ENCODE data around the gene DNAH2.

The DNAH2 gene, protein sequence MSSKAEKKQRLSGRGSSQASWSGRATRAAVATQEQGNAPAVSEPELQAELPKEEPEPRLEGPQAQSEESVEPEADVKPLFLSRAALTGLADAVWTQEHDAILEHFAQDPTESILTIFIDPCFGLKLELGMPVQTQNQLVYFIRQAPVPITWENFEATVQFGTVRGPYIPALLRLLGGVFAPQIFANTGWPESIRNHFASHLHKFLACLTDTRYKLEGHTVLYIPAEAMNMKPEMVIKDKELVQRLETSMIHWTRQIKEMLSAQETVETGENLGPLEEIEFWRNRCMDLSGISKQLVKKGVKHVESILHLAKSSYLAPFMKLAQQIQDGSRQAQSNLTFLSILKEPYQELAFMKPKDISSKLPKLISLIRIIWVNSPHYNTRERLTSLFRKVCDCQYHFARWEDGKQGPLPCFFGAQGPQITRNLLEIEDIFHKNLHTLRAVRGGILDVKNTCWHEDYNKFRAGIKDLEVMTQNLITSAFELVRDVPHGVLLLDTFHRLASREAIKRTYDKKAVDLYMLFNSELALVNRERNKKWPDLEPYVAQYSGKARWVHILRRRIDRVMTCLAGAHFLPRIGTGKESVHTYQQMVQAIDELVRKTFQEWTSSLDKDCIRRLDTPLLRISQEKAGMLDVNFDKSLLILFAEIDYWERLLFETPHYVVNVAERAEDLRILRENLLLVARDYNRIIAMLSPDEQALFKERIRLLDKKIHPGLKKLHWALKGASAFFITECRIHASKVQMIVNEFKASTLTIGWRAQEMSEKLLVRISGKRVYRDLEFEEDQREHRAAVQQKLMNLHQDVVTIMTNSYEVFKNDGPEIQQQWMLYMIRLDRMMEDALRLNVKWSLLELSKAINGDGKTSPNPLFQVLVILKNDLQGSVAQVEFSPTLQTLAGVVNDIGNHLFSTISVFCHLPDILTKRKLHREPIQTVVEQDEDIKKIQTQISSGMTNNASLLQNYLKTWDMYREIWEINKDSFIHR (N-terminal part only)

DNA sequence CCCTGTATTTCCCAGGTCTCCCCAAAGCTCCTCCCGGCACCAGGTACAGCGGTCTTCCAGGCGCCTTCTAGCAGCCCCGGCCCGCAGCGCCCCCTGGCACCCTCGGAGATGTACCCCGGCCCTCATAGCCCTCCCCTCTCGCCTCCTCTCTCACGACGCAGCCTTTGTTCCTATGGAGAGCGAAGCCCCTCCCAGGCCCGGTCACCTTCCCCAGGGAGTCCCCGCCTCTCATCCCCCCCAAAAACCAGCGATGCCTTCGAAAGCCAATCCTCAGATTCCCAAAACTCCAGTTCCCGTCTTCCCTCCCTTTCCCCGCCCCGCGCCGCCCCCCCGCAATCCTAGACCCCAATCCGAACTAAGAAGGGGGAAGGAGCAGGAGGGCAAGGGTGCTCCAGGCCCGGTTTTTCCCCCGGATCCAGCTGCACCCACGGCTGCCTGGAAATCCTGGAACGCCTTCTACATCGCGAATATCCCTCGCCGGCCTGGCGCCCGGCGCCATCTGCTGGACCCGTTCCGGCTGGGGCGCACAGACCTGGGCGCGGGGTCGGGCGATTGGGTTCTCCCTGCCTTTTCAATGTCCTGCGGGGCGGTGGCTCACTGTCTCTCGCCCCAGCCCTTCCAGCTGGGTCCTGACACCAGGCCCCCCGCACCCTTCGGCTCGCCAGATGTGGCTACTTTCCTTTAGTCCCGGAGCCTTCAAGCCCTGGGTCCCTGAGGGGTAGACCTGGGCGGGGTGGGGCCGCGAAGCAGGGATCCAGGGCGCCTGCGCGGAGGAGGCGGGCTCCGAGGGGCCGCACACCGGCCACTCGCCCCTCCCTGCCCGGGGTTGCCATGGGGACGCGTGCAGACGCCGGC is at the start of gene DNAH2:
Gene DNAH2, plus strand, starts transcription at position 844 of the 855 bp plus-strand sequence. CDS start 1,991 bp downstream, outside the sequence.
- H3K27me3 Mint-ChIP-seq = peaks cover 100% of the 10 kb centered on the region
- H3K4me3 Mint-ChIP-seq = peak within 1 kb of the TSS; percentile 53
- ATAC-seq (replicated peaks; ENCODE audit: extremely low read depth, poor library complexity, severe bottlenecking) (peak; percentile 34), DNase-seq (ENCODE audit: low spot score in 2 of 2) (no peak)
- H3K36me3 Mint-ChIP-seq (ENCODE audit: insufficient read depth) = no peaks in the 10 kb centered on the region
- H3K27ac Mint-ChIP-seq (ENCODE audit: low read depth) = no peak within 1 kb of the TSS
- H3K9me3 Mint-ChIP-seq = no peaks in the 10 kb centered on the region
- peaks cover 20% of the 10 kb centered on the region for H3K4me1 Mint-ChIP-seq

DNA sequence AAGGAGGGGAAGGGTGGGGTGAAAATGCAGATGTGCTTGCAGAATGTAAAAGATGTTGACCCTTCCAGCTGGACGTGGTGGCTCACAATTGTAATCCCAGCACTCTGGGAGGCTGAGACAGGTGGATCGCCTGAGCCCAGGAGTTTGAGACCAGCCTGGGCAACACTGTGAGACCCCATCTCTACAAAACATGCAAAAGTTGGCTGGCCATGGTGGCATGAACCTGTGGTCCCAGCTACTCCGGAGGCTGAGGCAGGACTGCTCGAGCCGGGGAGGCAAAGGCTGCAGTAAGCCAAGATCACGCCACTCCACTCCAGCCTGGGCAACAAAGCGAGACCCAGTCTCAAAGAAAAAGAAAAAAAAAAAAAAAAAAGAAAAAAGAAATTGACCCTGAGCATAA is 49.1 kb upstream of the DNAH2 start:
- no peak overlapping the region for H3K27ac Mint-ChIP-seq (ENCODE audit: low read depth)
- no peaks in the 10 kb centered on the region for H3K4me1 Mint-ChIP-seq
- ATAC-seq (replicated peaks; ENCODE audit: extremely low read depth, poor library complexity, severe bottlenecking) (no peak), DNase-seq (ENCODE audit: low spot score in 2 of 2) (no peak)
- H3K36me3 Mint-ChIP-seq (ENCODE audit: insufficient read depth) = peaks cover 49% of the 10 kb centered on the region
- H3K4me3 Mint-ChIP-seq = no peak overlapping the region
- no peaks in the 10 kb centered on the region for H3K27me3 Mint-ChIP-seq
- H3K9me3 Mint-ChIP-seq = peaks cover 2% of the 10 kb centered on the region

DNA sequence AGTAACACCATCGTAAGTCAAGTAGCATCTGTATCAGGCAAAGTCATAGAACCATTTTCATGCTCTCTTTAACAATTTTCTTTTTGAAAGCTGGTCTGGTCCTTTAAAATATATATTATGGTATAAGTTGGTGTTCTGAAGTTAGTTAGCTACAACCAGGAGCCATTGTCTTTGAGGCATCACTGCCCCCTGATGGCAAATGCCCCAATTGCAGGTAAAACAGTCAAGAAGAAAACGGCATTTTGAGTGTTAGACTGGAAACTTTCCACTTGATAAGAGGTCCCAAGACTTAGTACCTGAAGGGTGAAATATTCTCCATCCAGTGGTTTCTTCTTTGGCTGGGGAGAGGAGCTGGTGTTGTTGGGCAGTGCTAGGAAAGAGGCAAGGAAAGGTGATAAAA is 44.3 kb upstream of the DNAH2 start:
- DNase-seq (ENCODE audit: low spot score in 2 of 2) = no peak
- Mint-ChIP-seq H3K36me3 (ENCODE audit: insufficient read depth) (peaks cover 49% of the 10 kb centered on the region), H3K27me3 (no peaks in the 10 kb centered on the region), H3K27ac (ENCODE audit: low read depth) (no peak overlapping the region), H3K4me3 (no peak overlapping the region), H3K9me3 (peaks cover 8% of the 10 kb centered on the region), H3K4me1 (peaks cover 8% of the 10 kb centered on the region)
- no peak for ATAC-seq (replicated peaks; ENCODE audit: extremely low read depth, poor library complexity, severe bottlenecking)

DNA sequence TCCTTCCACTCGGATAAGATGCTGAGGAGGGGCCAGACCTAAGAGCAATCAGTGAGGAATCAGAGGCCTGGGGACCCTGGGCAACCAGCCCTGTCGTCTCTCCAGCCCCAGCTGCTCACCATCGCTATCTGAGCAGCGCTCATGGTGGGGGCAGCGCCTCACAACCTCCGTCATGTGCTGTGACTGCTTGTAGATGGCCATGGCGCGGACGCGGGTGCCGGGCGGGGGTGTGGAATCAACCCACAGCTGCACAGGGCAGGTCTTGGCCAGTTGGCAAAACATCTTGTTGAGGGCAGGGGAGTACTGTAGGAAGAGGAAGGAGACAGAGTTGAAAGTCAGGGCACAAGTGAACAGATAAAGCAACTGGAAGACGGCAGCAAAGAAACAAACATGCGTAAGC is 42.6 kb upstream of the DNAH2 start:
- Mint-ChIP-seq H3K36me3 (ENCODE audit: insufficient read depth) (peaks cover 47% of the 10 kb centered on the region), H3K27ac (ENCODE audit: low read depth) (no peak overlapping the region), H3K27me3 (no peaks in the 10 kb centered on the region), H3K4me1 (peaks cover 8% of the 10 kb centered on the region), H3K9me3 (peaks cover 8% of the 10 kb centered on the region), H3K4me3 (no peak overlapping the region)
- DNase-seq (ENCODE audit: low spot score in 2 of 2) (no peak), ATAC-seq (replicated peaks; ENCODE audit: extremely low read depth, poor library complexity, severe bottlenecking) (no peak)

DNA sequence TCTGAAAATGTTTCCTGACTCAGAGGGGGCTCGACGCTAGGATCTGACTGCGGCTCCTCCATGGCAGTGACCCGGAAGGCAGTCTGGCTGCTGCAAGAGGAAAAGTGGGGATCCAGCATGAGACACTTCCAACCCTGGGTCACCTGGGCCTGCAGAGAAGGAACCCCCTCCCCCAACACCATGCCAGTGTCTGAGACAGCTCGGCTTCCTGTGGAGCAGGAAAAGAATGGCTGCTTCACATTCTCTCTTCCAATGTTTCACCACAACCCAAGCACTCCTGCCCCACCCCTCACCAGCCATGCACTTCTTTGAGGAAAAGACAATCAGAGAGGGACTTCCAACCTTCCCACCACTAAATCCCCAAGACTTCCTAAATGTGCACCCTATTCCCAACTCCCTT is 41.0 kb upstream of the DNAH2 start:
- Mint-ChIP-seq H3K36me3 (ENCODE audit: insufficient read depth) (peaks cover 40% of the 10 kb centered on the region), H3K4me3 (no peak overlapping the region), H3K27me3 (no peaks in the 10 kb centered on the region), H3K4me1 (peaks cover 8% of the 10 kb centered on the region), H3K9me3 (peaks cover 8% of the 10 kb centered on the region), H3K27ac (ENCODE audit: low read depth) (no peak overlapping the region)
- no peak for ATAC-seq (replicated peaks; ENCODE audit: extremely low read depth, poor library complexity, severe bottlenecking)
- no peak for DNase-seq (ENCODE audit: low spot score in 2 of 2)

DNA sequence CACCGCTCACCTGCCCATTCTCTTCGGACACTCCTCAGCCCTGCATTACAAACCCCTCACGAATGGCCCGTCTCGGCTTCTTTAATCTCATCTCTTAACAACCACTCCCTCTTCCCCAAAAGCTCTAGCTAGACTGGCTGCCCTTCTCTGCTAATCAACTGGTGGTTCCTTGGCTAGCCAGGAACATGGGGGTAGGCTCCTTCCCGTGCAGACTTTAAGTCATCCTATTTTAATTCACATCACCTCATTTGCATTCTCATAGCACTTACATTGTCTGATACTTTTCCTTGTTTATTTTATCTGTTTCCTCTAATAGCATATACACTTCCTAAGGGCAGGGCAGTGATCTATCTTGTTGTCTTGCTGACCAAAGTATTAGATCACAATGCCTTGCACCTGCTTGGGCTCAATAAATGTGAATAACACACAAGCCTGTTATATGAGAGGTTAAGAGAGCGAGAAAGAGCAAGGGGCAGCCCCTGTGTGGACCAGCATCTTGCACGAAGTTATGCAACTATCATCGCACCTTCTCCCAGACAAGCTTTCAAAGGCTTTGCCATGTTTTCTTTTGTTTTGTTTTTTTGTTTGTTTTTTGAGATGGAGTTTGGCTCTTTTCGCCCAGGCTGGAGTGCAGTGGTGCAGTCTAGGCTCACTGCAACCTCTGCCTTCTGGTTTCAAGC is 40.0 kb upstream of the DNAH2 start:
- ATAC-seq (replicated peaks; ENCODE audit: extremely low read depth, poor library complexity, severe bottlenecking) = no peak

DNA sequence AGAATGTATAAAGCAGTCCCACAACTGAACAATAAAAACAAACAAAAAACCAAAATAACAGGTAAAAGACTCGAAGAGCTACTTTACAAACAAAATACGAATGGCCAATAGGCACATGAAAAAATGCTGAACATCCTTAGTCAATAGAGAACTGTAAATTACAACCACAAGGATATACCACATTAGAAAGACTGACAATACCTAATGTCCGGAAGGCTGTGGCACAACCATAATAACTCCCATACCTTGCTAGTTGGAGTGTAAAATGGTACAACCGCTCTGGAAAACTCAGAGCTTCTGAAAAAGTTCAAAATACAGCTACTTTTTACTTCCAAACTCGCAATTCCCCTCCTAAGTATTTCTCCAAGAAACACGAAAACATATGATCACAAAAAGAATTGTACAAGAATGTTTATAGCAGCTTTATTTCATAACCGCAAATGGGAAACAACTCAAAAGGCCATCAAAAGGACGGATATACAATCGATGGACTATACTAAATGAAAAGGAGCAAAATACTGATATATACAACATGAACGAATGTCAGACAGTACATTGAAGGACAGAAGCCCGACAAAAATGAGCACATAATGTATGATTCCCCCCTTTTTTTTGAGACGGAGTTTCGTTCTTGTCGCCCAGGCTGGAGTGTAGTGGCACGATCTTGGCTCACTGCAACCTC is 32.6 kb upstream of the DNAH2 start:
- H3K4me3 Mint-ChIP-seq = peak overlapping the region; percentile 89
- ATAC-seq (replicated peaks; ENCODE audit: extremely low read depth, poor library complexity, severe bottlenecking) = no peak
- H3K4me1 Mint-ChIP-seq = peaks cover 53% of the 10 kb centered on the region
- H3K9me3 Mint-ChIP-seq = no peaks in the 10 kb centered on the region
- no peaks in the 10 kb centered on the region for H3K27me3 Mint-ChIP-seq
- no peak for DNase-seq (ENCODE audit: low spot score in 2 of 2)
- H3K27ac Mint-ChIP-seq (ENCODE audit: low read depth) = peak overlapping the region; percentile 100
- peaks cover 43% of the 10 kb centered on the region for H3K36me3 Mint-ChIP-seq (ENCODE audit: insufficient read depth)

More for the DNA sequence above, 40.0 kb upstream of the DNAH2 start:
- Mint-ChIP-seq H3K27ac (ENCODE audit: low read depth) (no peak overlapping the region), H3K27me3 (no peaks in the 10 kb centered on the region), H3K36me3 (ENCODE audit: insufficient read depth) (peaks cover 34% of the 10 kb centered on the region), H3K9me3 (peaks cover 8% of the 10 kb centered on the region), H3K4me3 (no peak overlapping the region), H3K4me1 (peaks cover 10% of the 10 kb centered on the region)
- no peak for DNase-seq (ENCODE audit: low spot score in 2 of 2)

DNA sequence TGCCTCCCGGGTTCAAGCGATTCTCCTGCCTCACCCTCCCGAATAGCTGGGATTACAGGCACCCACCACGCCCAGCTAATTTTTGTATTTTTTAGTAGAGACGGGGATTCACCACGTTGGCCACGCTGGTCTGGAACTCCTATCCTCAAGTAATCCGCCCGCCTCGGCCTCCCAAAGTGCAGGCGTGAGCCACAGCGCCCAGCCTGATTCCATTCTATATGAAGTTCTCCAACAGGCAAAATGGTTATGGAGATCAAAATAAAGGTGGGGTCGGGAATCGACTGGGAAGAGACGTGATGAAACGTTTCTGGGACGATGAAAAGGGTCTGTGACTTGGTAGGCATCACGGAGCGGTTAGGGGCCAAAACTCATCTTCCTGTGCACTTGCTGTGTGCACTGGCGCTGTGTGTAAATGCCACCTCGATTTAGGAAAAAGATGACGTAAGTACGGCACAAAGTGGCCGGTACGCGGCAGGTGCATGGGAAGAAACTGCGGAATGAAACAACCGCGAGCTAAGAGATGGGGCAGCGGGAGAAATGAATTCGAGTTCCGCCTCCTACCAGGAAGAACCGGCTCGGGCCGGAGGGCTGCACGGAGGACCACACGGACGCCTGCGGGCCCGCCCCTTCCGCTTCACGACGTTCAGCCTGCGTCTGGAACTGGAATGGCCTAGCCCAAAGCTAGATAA is 31.9 kb upstream of the DNAH2 start:
- Mint-ChIP-seq H3K36me3 (ENCODE audit: insufficient read depth) (peaks cover 43% of the 10 kb centered on the region), H3K4me1 (peaks cover 57% of the 10 kb centered on the region), H3K9me3 (no peaks in the 10 kb centered on the region), H3K27me3 (no peaks in the 10 kb centered on the region), H3K4me3 (peak overlapping the region; percentile 89), H3K27ac (ENCODE audit: low read depth) (peak overlapping the region; percentile 100)
- peak; percentile 63 for ATAC-seq (replicated peaks; ENCODE audit: extremely low read depth, poor library complexity, severe bottlenecking)
- peak; percentile 77 to 90 for DNase-seq (ENCODE audit: low spot score in 2 of 2)

DNA sequence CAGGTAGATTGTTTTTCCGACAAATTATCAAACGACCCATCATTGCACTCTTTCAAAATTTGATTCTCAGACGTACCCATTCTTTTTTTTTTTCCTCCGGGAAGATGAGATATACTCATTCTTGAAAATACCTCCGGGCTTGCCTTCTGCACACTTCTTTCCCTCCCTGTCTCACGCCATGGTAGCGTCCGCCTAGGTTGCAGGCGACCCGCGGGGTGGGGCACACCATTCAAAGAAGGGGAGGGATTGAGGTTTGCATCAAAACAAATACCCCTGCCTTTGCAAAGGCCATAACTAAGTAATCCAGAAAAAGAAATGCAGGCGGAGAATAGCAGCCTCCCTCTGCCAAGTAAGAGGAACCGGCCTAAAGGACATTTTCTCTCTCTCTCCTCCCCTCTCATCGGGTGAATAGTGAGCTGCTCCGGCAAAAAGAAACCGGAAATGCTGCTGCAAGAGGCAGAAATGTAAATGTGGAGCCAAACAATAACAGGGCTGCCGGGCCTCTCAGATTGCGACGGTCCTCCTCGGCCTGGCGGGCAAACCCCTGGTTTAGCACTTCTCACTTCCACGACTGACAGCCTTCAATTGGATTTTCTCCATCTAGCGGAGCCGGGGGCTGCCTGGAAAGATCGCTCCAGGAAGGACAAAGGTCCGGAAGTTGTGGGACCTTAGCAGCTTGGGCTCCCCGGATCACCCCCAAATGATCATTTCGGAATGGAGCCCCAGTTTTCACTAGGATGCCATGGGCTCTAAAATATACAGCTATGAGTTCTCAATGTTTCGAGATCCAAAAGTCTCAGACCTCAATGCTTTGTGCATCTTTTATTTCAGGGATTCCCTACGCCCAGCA is 31.1 kb upstream of the DNAH2 start:
- H3K27me3 Mint-ChIP-seq = no peaks in the 10 kb centered on the region
- peak overlapping the region; percentile 89 for H3K4me3 Mint-ChIP-seq
- H3K27ac Mint-ChIP-seq (ENCODE audit: low read depth) = peak overlapping the region; percentile 100
- peak; percentile 38 for ATAC-seq (replicated peaks; ENCODE audit: extremely low read depth, poor library complexity, severe bottlenecking)
- peaks cover 41% of the 10 kb centered on the region for H3K36me3 Mint-ChIP-seq (ENCODE audit: insufficient read depth)
- peak; percentile 75 to 86 for DNase-seq (ENCODE audit: low spot score in 2 of 2)
- H3K4me1 Mint-ChIP-seq = peaks cover 57% of the 10 kb centered on the region
- no peaks in the 10 kb centered on the region for H3K9me3 Mint-ChIP-seq

DNA sequence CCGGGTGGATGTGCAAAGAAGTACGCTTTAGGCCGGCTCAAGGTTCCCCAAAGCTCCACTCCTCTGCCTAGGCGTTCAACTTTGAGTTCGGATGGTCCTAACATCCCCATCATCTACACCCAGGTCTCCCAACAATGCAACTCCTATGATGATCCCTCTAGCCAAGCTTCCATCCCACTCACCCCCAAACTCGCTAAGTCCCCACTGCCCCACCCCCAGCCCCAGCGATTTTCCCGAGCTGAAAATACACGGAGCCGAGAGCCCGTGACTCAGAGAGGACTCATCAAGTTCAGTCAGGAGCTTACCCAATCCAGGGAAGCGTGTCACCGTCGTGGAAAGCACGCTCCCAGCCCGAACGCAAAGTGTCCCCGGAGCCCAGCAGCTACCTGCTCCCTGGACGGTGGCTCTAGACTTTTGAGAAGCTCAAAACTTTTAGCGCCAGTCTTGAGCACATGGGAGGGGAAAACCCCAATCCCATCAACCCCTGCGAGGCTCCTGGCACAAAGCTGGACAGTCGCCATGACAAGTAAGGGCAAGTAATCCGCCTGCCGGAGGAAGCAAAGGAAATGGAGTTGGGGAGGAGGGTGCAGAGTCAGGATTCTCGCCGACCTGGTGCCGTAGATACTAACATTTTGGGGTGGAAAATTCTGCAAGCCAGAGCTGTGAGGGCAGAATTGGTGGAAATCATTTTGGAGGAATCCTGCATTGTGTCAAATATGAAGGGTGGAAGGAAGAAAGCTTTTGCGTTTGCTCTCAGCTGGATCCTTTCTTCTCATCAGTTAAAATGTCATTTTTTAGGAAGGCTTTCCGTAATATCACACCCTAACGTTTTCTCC is 30.3 kb upstream of the DNAH2 start, which contains the start of gene TP53:
Gene TP53, minus strand, starts transcription at position 419 of the 836 bp plus-strand sequence. CDS start 10,896 bp downstream, outside the sequence.
- DNase-seq (ENCODE audit: low spot score in 2 of 2) (peak; percentile 73 to 83), ATAC-seq (replicated peaks; ENCODE audit: extremely low read depth, poor library complexity, severe bottlenecking) (peak; percentile 65)
- Mint-ChIP-seq H3K9me3 (no peaks in the 10 kb centered on the region), H3K4me3 (peak within 1 kb of the TSS; percentile 89), H3K27ac (ENCODE audit: low read depth) (peak within 1 kb of the TSS; percentile 100), H3K36me3 (ENCODE audit: insufficient read depth) (peaks cover 44% of the 10 kb centered on the region), H3K27me3 (no peaks in the 10 kb centered on the region), H3K4me1 (peaks cover 57% of the 10 kb centered on the region)

Measured in central memory CD8-positive, alpha-beta T cell (primary cell).